Ureter (tissue), 1 donor: ENCODE measurements around the gene PELI1. TPM values are rescaled to one million over a fixed set of nuclear protein-coding genes. Genes with fewer than 3 reads are reported as not detected.
"Not testable (repeated sequence)": the region's sequence is repeated elsewhere in the genome, so short reads cannot be mapped to it uniquely, and the experiment has no call there.

Experiments used
- DNase-seq: peaks from one replicate; pipeline ENCODE4 v3.0.0-alpha.2; 2020; ENCODE audit warnings: low spot score
- total RNA-seq: library from RNA; stranded (reverse); gene quantifications from one replicate; pipeline ENCODE4 v1.2.4, GENCODE V29; 2023
- donor health status: DM: yes; HTN: yes; CAD: no.

Gene PELI1
- total RNA-seq, 1 donor from 2014 or later = 39.4 TPM

GRCh38 chr2:64086347-64087082, 57.7 kb downstream of the PELI1 start:
- no peak for DNase-seq

- no peak for DNase-seq
These were observed 58.3 kb downstream of the PELI1 start for GRCh38 chr2:64085936-64086335.

- no peak for DNase-seq
These were observed 63.2 kb downstream of the PELI1 start for GRCh38 chr2:64081046-64081445.

- DNase-seq = no peak
These were observed 64.0 kb downstream of the PELI1 start for GRCh38 chr2:64080179-64080578.

GRCh38 chr2:64079688-64080087, 64.5 kb downstream of the PELI1 start:
- DNase-seq = not testable (repeated sequence)

GRCh38 chr2:64076828-64077227, 67.4 kb downstream of the PELI1 start:
- not testable (repeated sequence) for DNase-seq

- not testable (repeated sequence) for DNase-seq
These were observed 69.6 kb downstream of the PELI1 start for GRCh38 chr2:64074616-64075015.

GRCh38 chr2:64067326-64067725, 76.9 kb downstream of the PELI1 start:
- no peak for DNase-seq

- DNase-seq = no peak
These were observed 78.7 kb downstream of the PELI1 start for GRCh38 chr2:64065516-64065915.

GRCh38 chr2:64063924-64064331, 80.3 kb downstream of the PELI1 start:
- DNase-seq = no peak

GRCh38 chr2:64063454-64063853, 80.8 kb downstream of the PELI1 start:
- DNase-seq = no peak

GRCh38 chr2:64062840-64063239, 81.4 kb downstream of the PELI1 start:
- DNase-seq = no peak

GRCh38 chr2:64059270-64059669, 85.0 kb downstream of the PELI1 start:
- no peak for DNase-seq

- DNase-seq = no peak
These were observed 88.2 kb downstream of the PELI1 start for GRCh38 chr2:64056021-64056420.

- DNase-seq = no peak
These were observed 89.9 kb downstream of the PELI1 start for GRCh38 chr2:64054161-64054915.

- DNase-seq = no peak
These were observed 91.6 kb downstream of the PELI1 start for GRCh38 chr2:64052463-64053241.

- peak; percentile 76 for DNase-seq
These were observed 94.5 kb downstream of the PELI1 start for GRCh38 chr2:64049633-64050220.

GRCh38 chr2:64045938-64046337, 98.3 kb downstream of the PELI1 start:
- DNase-seq = no peak
